ENCODE results near the gene GTF2H4. TPM values are rescaled to one million over a fixed set of nuclear protein-coding genes. Genes with fewer than 3 reads are reported as not detected.

The GTF2H4 gene
- total and polyA plus RNA-seq, 3 donors from 2014 or later, result 23.0 to 38.1 (median 30.6) TPM

DNA sequence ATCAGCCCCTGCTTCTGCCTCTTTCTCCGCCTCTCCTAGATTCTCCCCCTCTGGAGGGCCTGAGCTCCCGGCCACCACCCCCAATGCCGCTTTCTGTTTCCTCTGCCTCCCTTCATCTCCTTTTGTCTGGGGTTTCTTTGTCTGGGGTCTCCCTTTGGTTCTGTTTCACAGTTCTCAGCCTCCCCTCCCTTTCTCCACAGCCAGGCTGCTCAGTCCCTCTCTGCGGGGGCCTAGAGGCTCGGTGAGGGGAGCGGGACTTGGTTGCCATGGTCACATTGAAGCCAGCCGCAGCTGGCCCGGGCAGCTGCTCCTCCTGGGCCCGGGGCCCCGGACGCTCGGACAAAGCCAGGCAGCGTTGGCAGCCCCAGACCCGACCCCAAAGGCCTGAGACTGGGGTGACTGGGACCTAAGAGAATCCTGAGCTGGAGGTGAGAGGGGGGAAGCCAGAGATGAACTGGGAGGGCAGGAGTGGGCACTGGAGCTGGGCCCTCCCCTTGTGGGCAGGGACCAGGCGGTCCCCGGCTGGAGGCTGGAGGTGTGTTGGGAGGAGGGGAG is 27.2 kb upstream of the GTF2H4 start:
- Histone ChIP-seq H3K4me3 (no peak overlapping the region), H3K9me3 (no peaks in the 10 kb centered on the region), H3K27ac (no peak overlapping the region), H3K36me3 (ENCODE audit: low read depth, missing control alignments) (no peaks in the 10 kb centered on the region), H3K4me1 (peaks cover 57% of the 10 kb centered on the region), H3K27me3 (no peaks in the 10 kb centered on the region)
- DNase-seq, result no peak
- TF ChIP-seq POLR2A (IDR thresholded peaks at IDR 0.05), result no peak
- TF ChIP-seq, protein P1, sequence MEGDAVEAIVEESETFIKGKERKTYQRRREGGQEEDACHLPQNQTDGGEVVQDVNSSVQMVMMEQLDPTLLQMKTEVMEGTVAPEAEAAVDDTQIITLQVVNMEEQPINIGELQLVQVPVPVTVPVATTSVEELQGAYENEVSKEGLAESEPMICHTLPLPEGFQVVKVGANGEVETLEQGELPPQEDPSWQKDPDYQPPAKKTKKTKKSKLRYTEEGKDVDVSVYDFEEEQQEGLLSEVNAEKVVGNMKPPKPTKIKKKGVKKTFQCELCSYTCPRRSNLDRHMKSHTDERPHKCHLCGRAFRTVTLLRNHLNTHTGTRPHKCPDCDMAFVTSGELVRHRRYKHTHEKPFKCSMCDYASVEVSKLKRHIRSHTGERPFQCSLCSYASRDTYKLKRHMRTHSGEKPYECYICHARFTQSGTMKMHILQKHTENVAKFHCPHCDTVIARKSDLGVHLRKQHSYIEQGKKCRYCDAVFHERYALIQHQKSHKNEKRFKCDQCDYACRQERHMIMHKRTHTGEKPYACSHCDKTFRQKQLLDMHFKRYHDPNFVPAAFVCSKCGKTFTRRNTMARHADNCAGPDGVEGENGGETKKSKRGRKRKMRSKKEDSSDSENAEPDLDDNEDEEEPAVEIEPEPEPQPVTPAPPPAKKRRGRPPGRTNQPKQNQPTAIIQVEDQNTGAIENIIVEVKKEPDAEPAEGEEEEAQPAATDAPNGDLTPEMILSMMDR (IDR thresholded peaks at IDR 0.05), result no peak
- WGBS, 2 donors, result 86 to 90% methylated on average over 15 to 16 of the region's 16 CpGs
- intact Hi-C loops (cut with DNase I; ENCODE audit: low total_unique reads), result loop anchor here (5.0 kb wide), 1 partner anchor 53 kb away; no protein-coding TSS in a partner anchor

DNA sequence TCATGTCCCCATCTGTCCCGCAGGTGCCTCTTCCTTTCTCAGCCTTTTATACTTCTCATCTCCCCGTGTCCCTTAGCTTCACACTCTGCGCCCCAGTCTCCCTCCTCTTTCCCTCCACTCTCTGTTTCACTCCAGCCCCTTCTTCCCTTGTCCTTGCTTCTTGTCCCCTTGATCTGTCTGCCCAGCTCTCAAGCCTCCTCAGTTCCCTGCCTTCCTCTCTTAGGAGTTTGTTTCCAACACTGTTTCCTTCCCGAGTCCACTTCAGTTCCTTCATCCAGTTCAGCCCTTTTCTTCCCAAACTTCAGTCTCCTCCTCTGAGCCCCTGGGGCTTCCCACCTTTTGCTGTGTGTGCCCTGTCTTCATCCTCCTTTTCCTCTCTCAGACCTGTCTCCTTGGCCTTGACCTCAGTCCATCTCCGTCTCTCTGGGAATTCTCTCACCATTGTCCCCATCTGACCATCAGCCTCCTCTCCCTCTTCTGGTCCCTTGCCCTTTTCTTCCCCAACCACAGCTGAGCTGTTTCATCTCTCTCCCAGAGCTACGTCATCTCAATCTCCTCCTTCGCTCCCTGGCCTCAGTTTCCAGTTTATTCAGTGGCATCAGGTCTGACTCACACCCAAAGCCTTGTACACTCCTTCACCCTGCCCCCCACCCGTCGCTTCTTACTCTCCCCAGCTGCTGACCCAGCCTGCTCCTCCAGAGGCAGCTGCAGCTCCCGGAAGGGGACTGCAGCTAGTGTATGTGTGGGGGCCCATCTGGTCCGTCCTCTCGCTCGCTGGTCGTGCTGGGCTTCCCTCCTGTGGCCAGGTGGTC is 26.4 kb upstream of the GTF2H4 start:
- Histone ChIP-seq H3K27me3 (no peaks in the 10 kb centered on the region), H3K4me3 (no peak overlapping the region), H3K27ac (peak overlapping the region in 1 of 2 donors; percentile 93), H3K4me1 (peaks cover 58% of the 10 kb centered on the region), H3K36me3 (ENCODE audit: low read depth, missing control alignments) (no peaks in the 10 kb centered on the region), H3K9me3 (no peaks in the 10 kb centered on the region)
- intact Hi-C loops (cut with DNase I; ENCODE audit: low total_unique reads), result loop anchor here (5.0 kb wide), 1 partner anchor 54 kb away; no protein-coding TSS in a partner anchor
- no peak for DNase-seq
- TF ChIP-seq, protein P1 (IDR thresholded peaks at IDR 0.05), result no peak
- TF ChIP-seq POLR2A (IDR thresholded peaks at IDR 0.05), result no peak
- WGBS, 2 donors, result 61 to 65% methylated on average over 10 to 14 of the region's 14 CpGs

DNA sequence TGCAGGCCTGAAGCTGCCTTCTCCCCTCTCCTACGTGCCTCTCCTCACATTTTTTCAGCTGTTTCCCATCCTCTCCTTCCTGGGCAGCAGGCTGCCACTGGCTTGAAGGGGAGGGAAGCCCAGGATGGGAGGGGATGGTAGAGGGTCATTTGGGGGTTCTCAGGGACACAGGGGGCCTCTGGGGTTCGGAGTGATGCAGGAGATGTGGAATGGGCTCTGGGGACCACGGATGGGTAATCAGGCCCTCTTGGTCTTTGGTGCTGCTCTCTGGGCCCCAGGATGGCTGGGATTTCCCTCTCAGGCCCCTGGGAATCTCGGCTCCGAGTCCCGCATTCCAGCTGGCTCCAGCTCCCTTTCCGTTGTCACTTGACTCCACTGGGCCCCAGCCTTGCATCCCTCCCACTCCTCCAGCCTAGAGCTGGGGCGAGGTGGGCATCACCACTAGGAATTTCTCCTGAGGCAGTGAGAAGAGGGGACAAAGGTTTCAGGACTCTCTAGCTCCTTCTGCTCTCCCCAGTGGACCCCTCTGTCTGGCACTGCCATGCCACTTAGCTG is 25.7 kb upstream of the GTF2H4 start:
- 40 to 62% methylated on average over 7 to 8 of the region's 8 CpGs for WGBS, 2 donors
- DNase-seq, result no peak
- intact Hi-C loops (cut with DNase I; ENCODE audit: low total_unique reads), result loop anchor here (5.0 kb wide), 1 partner anchor 55 kb away; no protein-coding TSS in a partner anchor
- no peaks in the 10 kb centered on the region for H3K9me3 ChIP-seq
- H3K36me3 ChIP-seq (ENCODE audit: low read depth, missing control alignments), result no peaks in the 10 kb centered on the region
- peaks cover 56% of the 10 kb centered on the region for H3K4me1 ChIP-seq
- TF ChIP-seq POLR2A (IDR thresholded peaks at IDR 0.05), result no peak
- TF ChIP-seq, protein P1 (IDR thresholded peaks at IDR 0.05), result no peak
- peak overlapping the region; percentile 73 to 93 for H3K27ac ChIP-seq
- H3K27me3 ChIP-seq, result no peaks in the 10 kb centered on the region
- no peak overlapping the region for H3K4me3 ChIP-seq

DNA sequence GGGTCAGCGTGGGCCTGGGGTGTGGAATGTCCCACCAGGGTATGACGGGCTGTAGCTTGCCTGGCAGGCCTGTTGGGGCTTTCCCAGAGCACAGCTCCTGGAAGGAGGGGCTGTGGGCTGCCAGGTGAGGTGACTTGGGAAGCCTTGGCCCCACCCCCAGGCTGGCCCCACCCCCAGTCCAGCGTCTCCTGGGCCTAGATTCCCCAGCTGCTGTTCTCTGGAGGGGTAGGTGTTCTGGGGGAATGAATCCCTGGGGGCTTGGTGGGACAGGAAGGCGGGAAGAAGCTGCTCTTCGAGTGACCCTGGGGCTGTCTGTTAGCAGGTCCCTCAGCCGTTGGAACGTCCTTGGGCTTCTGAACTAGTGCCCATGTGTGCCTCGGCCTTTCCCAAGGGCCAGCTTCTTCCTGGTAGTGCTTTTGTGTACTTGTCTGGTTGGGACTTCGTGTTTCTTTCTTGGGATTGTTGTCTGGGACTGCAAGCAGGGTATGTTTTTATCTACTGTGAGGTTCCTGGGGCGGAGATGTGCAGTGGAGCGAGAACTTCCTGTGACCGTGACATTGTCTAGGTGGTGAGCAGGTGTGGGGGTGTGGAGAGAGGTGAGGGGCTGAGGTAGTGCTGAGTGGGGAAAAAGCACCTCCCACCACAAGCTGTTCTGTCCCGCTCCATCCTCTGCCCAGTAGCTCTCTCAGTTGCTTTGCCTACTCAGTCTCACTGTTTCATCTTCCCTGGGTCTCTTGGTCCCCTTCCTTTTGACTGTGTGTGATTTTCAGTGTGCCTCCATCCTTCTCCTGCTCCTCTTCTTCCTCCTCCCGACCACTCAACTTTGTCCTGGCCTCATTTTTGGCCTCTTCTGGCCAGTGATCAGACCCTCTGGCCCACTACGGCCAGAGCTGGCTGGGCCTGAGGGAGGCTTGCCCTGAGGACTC is 25.0 kb upstream of the GTF2H4 start:
- Histone ChIP-seq H3K36me3 (ENCODE audit: low read depth, missing control alignments) (no peaks in the 10 kb centered on the region), H3K4me3 (peak overlapping the region in 1 of 2 donors; percentile 73), H3K27ac (peak overlapping the region; percentile 73 to 93), H3K4me1 (peaks cover 48% of the 10 kb centered on the region), H3K9me3 (no peaks in the 10 kb centered on the region), H3K27me3 (no peaks in the 10 kb centered on the region)
- TF ChIP-seq POLR2A (IDR thresholded peaks at IDR 0.05), result no peak
- TF ChIP-seq, protein P1 (IDR thresholded peaks at IDR 0.05), result no peak
- WGBS, 2 donors, result 28 to 37% methylated on average over 12 to 15 of the region's 15 CpGs
- intact Hi-C loops (cut with DNase I; ENCODE audit: low total_unique reads), result loop anchor here (5.0 kb wide), 1 partner anchor 56 kb away; no protein-coding TSS in a partner anchor
- DNase-seq, result peak; percentile 68
